Thyroid gland (tissue), 4 donors: Measurements from ENCODE around the gene MIAT.

Source experiments
- CTCF ChIP-seq, 6 experiments: fragments of 200-600 bp in 3 of 6; fragments of 450-650 bp in 3 of 6; sonication (generic) in 3 of 6; IDR thresholded peaks; one replicate each; pipeline ENCODE4 v1.5.1; 2016 to 2019; ENCODE audit warnings: antibody characterized with exemption in 6 of 6, mild to moderate bottlenecking in 2 of 6, inconsistent platforms in 1 of 6, moderate library complexity in 1 of 6
- POLR2A ChIP-seq, 2 donors: fragments of 450-650 bp; IDR thresholded peaks; one replicate each; pipeline ENCODE4 v1.6.1; 2017; ENCODE audit warnings: antibody characterized with exemption in 2 of 2, mild to moderate bottlenecking in 2 of 2, moderate library complexity in 1 of 2

GRCh38 chr22:26656891-26657851, at the start of gene MIAT:
- no peak for TF ChIP-seq CTCF (IDR thresholded peaks at IDR 0.05)
- TF ChIP-seq POLR2A (IDR thresholded peaks at IDR 0.05): no peak
